NCI-H82 treated with DMSO at 0.1 percent for 48 hours (cell line): Measurements from ENCODE around the gene SERPINA4.

ENCODE experiments used
- DNase-seq: peaks from one replicate; lab custom pipeline; 2025; ENCODE audit not compliant: unreplicated experiment; lab: John Stamatoyannopoulos, UW

SERPINA4 gene

GRCh38 chr14:94613720-94614644 is 52.7 kb downstream of the SERPINA4 start:
- DNase-seq: no peak

GRCh38 chr14:94614802-94615201 is 53.6 kb downstream of the SERPINA4 start:
- DNase-seq: no peak

GRCh38 chr14:94615254-94615653 is 54.0 kb downstream of the SERPINA4 start:
- DNase-seq: no peak

GRCh38 chr14:94615823-94616570 is 54.8 kb downstream of the SERPINA4 start:
- DNase-seq: no peak

GRCh38 chr14:94617366-94617941 is 56.2 kb downstream of the SERPINA4 start:
- DNase-seq: no peak

GRCh38 chr14:94617988-94618822 is 57.0 kb downstream of the SERPINA4 start:
- no peak for DNase-seq

GRCh38 chr14:94619297-94619696 is 58.1 kb downstream of the SERPINA4 start:
- DNase-seq: no peak
